Endothelial cell of umbilical vein (primary cell): Measurements from ENCODE around the gene BLNK.

Source experiments
- CTCF ChIP-seq, 2 donors: IDR thresholded peaks; 1 replicate in 1 of 2; 2 replicates in 1 of 2; pipeline ENCODE4 v1.5.1; 2011; ENCODE audit warnings: low read length in 2 of 2, mild to moderate bottlenecking in 2 of 2, moderate library complexity in 2 of 2, control low read depth in 1 of 2, inconsistent platforms in 1 of 2, low read depth in 1 of 2; ENCODE audit not compliant: insufficient read depth in 1 of 2; ENCODE audit errors: extremely low read depth in 1 of 2
- EZH2 ChIP-seq: IDR thresholded peaks from 2 replicates; pipeline ENCODE4 v1.6.1; 2012; ENCODE audit warnings: borderline replicate concordance, low read depth, mild to moderate bottlenecking, moderate library complexity, low read length, inconsistent platforms; ENCODE audit not compliant: severe bottlenecking
- FOS ChIP-seq: IDR thresholded peaks from 2 replicates; pipeline ENCODE4 v1.6.1; 2011; ENCODE audit warnings: mild to moderate bottlenecking, low read length, moderate library complexity, borderline replicate concordance; ENCODE audit not compliant: insufficient read depth
- MAX ChIP-seq: IDR thresholded peaks from 2 replicates; pipeline ENCODE4 v1.6.1; 2011; ENCODE audit not compliant: insufficient read depth, insufficient read length
- MYC ChIP-seq: IDR thresholded peaks from one replicate; pipeline ENCODE4 v1.6.1; 2011; ENCODE audit warnings: mild to moderate bottlenecking, low read depth, low read length
- POLR2A ChIP-seq: IDR thresholded peaks from 2 replicates; pipeline ENCODE4 v1.6.1; 2012; ENCODE audit warnings: low read depth, mild to moderate bottlenecking, control low read depth, low read length
- POLR2AphosphoS5 ChIP-seq: IDR thresholded peaks from 2 replicates; pipeline ENCODE4 v1.6.1; 2012; ENCODE audit warnings: low read depth, mild to moderate bottlenecking, control low read depth, low read length, moderate library complexity; ENCODE audit not compliant: insufficient read depth

- no peak for TF ChIP-seq CTCF (IDR thresholded peaks at IDR 0.05; ENCODE audit: extremely low read depth in 1 of 2, insufficient read depth in 1 of 2, low read depth in 1 of 2, low read length in 2 of 2)
- TF ChIP-seq POLR2A = no peak
- TF ChIP-seq MAX = no peak
- TF ChIP-seq EZH2 = no peak
- TF ChIP-seq POLR2AphosphoS5 = no peak
- TF ChIP-seq MYC = no peak
- TF ChIP-seq FOS = no peak
These were observed 27.0 kb upstream of the BLNK start for GRCh38 chr10:96298362-96298761.
